ENCODE results near the gene KANK2.

DNA sequence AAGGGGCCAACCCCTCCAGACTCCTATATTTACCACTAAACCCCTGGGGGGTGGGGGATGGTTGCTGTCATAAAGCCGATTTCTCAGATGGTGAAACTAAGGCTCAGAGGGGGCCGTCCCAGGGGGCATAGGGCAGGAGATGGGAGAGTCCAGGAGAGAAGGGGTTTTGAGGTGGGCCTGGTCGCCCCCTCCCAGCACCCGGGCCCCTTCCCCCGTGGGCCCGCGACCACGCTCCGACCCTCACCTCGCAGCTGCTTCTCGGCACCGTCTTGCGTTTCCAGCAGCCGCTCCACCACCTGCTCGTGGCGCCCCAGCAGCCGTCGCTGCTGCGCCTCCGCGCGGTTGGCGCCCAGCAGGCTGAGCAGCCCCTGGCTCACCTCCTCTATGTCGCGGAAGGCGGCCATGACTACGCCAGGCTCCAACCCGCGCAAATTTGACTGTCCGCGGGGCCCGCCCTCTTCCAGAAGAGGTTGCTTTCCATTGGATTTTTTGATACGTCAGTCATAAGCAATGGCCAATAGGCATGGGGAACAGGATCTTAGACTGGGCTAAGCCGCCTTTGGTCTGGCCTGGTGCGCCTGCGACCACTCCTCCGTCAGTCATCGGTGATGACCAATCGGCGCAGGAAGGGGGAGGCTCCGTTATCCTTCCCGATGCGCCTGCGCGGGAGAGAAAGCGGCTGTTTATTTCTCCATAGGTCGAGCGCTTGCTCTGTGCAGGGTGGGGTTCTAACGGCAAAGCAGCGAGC, 41.8 kb downstream of the KANK2 start, which contains the start of gene SPC24:
- TF ChIP-seq CTCF (IDR thresholded peaks at IDR 0.05) (no peak), POLR2A (IDR thresholded peaks at IDR 0.05) (no peak)

Data from Peyer's patch (tissue), 4 donors.